H9 (cell line): Measurements from ENCODE around the gene IZUMO2. TPM values are rescaled to one million over a fixed set of nuclear protein-coding genes. Genes with fewer than 3 reads are reported as not detected.

Source experiments
- DNase-seq: peaks from one replicate; pipeline ENCODE4 v3.0.0-alpha.2; 2017
- H2AFZ ChIP-seq: one replicate; pipeline ENCODE4 v1.6.1; 2013; ENCODE audit warnings: mild to moderate bottlenecking, low read length, control low read depth, moderate library complexity
- H2AK5ac ChIP-seq: 2 replicates; pipeline ENCODE4 v1.6.1; 2013; ENCODE audit warnings: low read length, control low read depth, mixed read lengths; ENCODE audit not compliant: insufficient read length
- H2BK120ac ChIP-seq: one replicate; pipeline ENCODE4 v1.6.1; 2013; ENCODE audit warnings: low read depth, mild to moderate bottlenecking, low read length, control low read depth, inconsistent platforms; ENCODE audit not compliant: poor library complexity, severe bottlenecking
- H2BK12ac ChIP-seq: 2 replicates; pipeline ENCODE4 v1.6.1; 2013; ENCODE audit warnings: low read length, control low read depth, mixed read lengths, low read depth; ENCODE audit not compliant: insufficient read length
- H2BK15ac ChIP-seq: 2 replicates; pipeline ENCODE4 v1.6.1; 2013; ENCODE audit warnings: low read depth, low read length, control low read depth
- H2BK20ac ChIP-seq: one replicate; pipeline ENCODE4 v1.6.1; 2013; ENCODE audit warnings: low read depth, mild to moderate bottlenecking, low read length, control low read depth, inconsistent platforms; ENCODE audit not compliant: poor library complexity, severe bottlenecking
- H2BK5ac ChIP-seq: 2 replicates; pipeline ENCODE4 v1.6.1; 2013; ENCODE audit warnings: low read length, control low read depth, mixed read lengths; ENCODE audit not compliant: insufficient read length
- H3K14ac ChIP-seq: 2 replicates; pipeline ENCODE4 v1.6.1; 2013; ENCODE audit warnings: low read length, control low read depth; ENCODE audit not compliant: insufficient read depth
- H3K18ac ChIP-seq: 2 replicates; pipeline ENCODE4 v1.6.1; 2013; ENCODE audit warnings: low read depth, mild to moderate bottlenecking, mixed read lengths, low read length, control low read depth; ENCODE audit not compliant: insufficient read length
- H3K23ac ChIP-seq: 2 replicates; pipeline ENCODE4 v1.6.1; 2013; ENCODE audit warnings: low read length, control low read depth, mixed read lengths, low read depth; ENCODE audit not compliant: insufficient read length
- H3K23me2 ChIP-seq: 2 replicates; pipeline ENCODE4 v1.6.1; 2013; ENCODE audit warnings: low read depth, mild to moderate bottlenecking, mixed read lengths, low read length, control low read depth; ENCODE audit not compliant: insufficient read length, poor library complexity, severe bottlenecking
- H3K27ac ChIP-seq: 2 replicates; pipeline ENCODE4 v1.5.1; 2013; ENCODE audit warnings: low read length, control low read depth, mixed read lengths, low read depth; ENCODE audit not compliant: insufficient read length
- H3K27me3 ChIP-seq: 2 replicates; pipeline ENCODE4 v1.6.1; 2013; ENCODE audit warnings: low read length, control low read depth, inconsistent platforms; ENCODE audit not compliant: insufficient read depth
- H3K4ac ChIP-seq: 2 replicates; pipeline ENCODE4 v1.6.1; 2013; ENCODE audit warnings: low read depth, mild to moderate bottlenecking, control low read depth, inconsistent platforms, low read length, moderate library complexity
- H3K4me1 ChIP-seq: 2 replicates; pipeline ENCODE4 v1.6.1; 2013; ENCODE audit warnings: low read length, control low read depth, inconsistent platforms; ENCODE audit not compliant: insufficient read depth
- H3K4me2 ChIP-seq: 2 replicates; pipeline ENCODE4 v1.6.1; 2013; ENCODE audit warnings: low read length, control low read depth, mixed read lengths; ENCODE audit not compliant: insufficient read length, insufficient read depth
- H3K56ac ChIP-seq: 2 replicates; pipeline ENCODE4 v1.6.1; 2013; ENCODE audit warnings: low read depth, mild to moderate bottlenecking, mixed read lengths, low read length, control low read depth; ENCODE audit not compliant: insufficient read length
- H3K79me1 ChIP-seq: 2 replicates; pipeline ENCODE4 v1.6.1; 2013; ENCODE audit warnings: low read depth, mild to moderate bottlenecking, moderate library complexity, low read length, control low read depth, inconsistent platforms; ENCODE audit not compliant: insufficient read depth, poor library complexity, severe bottlenecking
- H3K79me2 ChIP-seq: 2 replicates; pipeline ENCODE4 v1.6.1; 2013; ENCODE audit warnings: low read length, control low read depth, inconsistent platforms; ENCODE audit not compliant: insufficient read depth
- H3K9ac ChIP-seq: 2 replicates; pipeline ENCODE4 v1.6.1; 2013; ENCODE audit warnings: low read length, control low read depth, mixed read lengths; ENCODE audit not compliant: insufficient read length; ENCODE audit errors: extremely low read depth
- H3K9me3 ChIP-seq: one replicate; pipeline ENCODE4 v1.6.1; 2013; ENCODE audit warnings: low read depth, low read length, inconsistent platforms; ENCODE audit not compliant: control insufficient read depth
- H3T11ph ChIP-seq: one replicate; pipeline ENCODE4 v1.6.1; 2013; ENCODE audit warnings: mild to moderate bottlenecking, low read length, control low read depth, inconsistent platforms
- H4K20me1 ChIP-seq: one replicate; pipeline ENCODE4 v1.6.1; 2013; ENCODE audit not compliant: control insufficient read depth, insufficient read length, insufficient read depth
- H4K5ac ChIP-seq: 2 replicates; pipeline ENCODE4 v1.6.1; 2013; ENCODE audit warnings: low read depth, mild to moderate bottlenecking, mixed read lengths, low read length, control low read depth; ENCODE audit not compliant: insufficient read length
- H4K8ac ChIP-seq: replicated peaks from 2 replicates; pipeline ENCODE4 v1.6.1; 2013; ENCODE audit warnings: low read length, control low read depth, mixed read lengths, low read depth; ENCODE audit not compliant: insufficient read length
- H4K91ac ChIP-seq: 2 replicates; pipeline ENCODE4 v1.6.1; 2013; ENCODE audit warnings: low read depth, mild to moderate bottlenecking, moderate library complexity, mixed read lengths, low read length, control low read depth; ENCODE audit not compliant: insufficient read length
- H3K27ac Mint-ChIP-seq, 3 experiments: 2 replicates in 2 of 3; 3 replicates in 1 of 3; pipeline ENCODE4 v1.8.0; 2020 to 2021; ENCODE audit warnings: mixed read lengths in 3 of 3, mild to moderate bottlenecking in 1 of 3, moderate library complexity in 1 of 3
- H3K27me3 Mint-ChIP-seq: 2 replicates; pipeline ENCODE4 v1.8.0; 2021; ENCODE audit warnings: low read depth, mild to moderate bottlenecking, moderate library complexity, mixed read lengths
- H3K36me3 Mint-ChIP-seq, 3 experiments: 2 replicates in 2 of 3; 3 replicates in 1 of 3; pipeline ENCODE4 v1.8.0; 2020 to 2021; ENCODE audit warnings: low read depth in 3 of 3, mixed read lengths in 3 of 3; ENCODE audit not compliant: insufficient read depth in 1 of 3
- H3K4me1 Mint-ChIP-seq, 2 experiments: 2 replicates each; pipeline ENCODE4 v1.8.0; 2020; ENCODE audit warnings: mixed read lengths in 2 of 2
- H3K4me3 Mint-ChIP-seq, 2 experiments: 2 replicates in 1 of 2; 3 replicates in 1 of 2; pipeline ENCODE4 v1.8.0; 2020 to 2021; ENCODE audit warnings: mild to moderate bottlenecking in 2 of 2, mixed read lengths in 2 of 2, moderate library complexity in 1 of 2
- H3K9me3 Mint-ChIP-seq, 2 experiments: 2 replicates in 1 of 2; 3 replicates in 1 of 2; pipeline ENCODE4 v1.8.0; 2020; ENCODE audit warnings: mild to moderate bottlenecking in 2 of 2, mixed read lengths in 2 of 2, moderate library complexity in 1 of 2
- WGBS: extraction: QIAGEN DNeasy Blood & Tissue Kit; methylation state at CpG from one replicate; pipeline ENCODE4 v1.1.7; 2013; ENCODE audit warnings: missing lambda C conversion rate, low lambda C conversion rate, mixed read lengths; ENCODE audit not compliant: insufficient read length; ENCODE audit errors: extremely low coverage; 5-methylcytosine and 5-hydroxymethylcytosine counted together
- total RNA-seq: library from RNA; stranded (reverse); gene quantifications from 2 replicates; pipeline ENCODE4 v1.2.1, GENCODE V29; 2021
- TF ChIP-seq, protein P1 (sequence below): fragments of 200-600 bp; sonication (generic); conservative IDR thresholded peaks from 3 replicates; pipeline ENCODE4 v1.8.0; 2021; ENCODE audit warnings: antibody characterized with exemption, mild to moderate bottlenecking

The IZUMO2 gene
- total RNA-seq, 1 experiment from 2014 or later = not detected

DNA sequence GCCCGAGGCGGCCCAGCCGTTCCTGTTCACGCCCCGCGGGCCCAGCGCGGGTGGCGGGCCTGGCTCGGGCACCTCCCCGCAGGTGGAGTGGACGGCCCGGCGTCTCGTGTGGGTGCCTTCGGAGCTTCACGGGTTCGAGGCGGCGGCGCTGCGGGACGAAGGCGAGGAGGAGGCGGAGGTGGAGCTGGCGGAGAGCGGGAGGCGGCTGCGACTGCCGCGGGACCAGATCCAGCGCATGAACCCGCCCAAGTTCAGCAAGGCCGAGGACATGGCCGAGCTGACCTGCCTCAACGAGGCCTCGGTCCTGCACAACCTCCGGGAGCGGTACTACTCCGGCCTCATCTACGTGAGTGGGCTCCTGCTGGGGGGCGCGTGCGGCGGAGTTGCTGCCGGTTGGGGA lies 47.3 kb upstream of the IZUMO2 start:
- H3K4me1 ChIP-seq = no peaks in the 10 kb centered on the region; the same call in 1 of the 2 replicates
- H3K79me2 ChIP-seq = no peaks in the 10 kb centered on the region
- H3K4ac ChIP-seq = no peak overlapping the region
- H4K20me1 ChIP-seq = no peaks in the 10 kb centered on the region
- H3K9me3 Mint-ChIP-seq = peaks cover 0 to 3% of the 10 kb centered on the region in 2 experiments; a peak in 2 of 5 replicates
- H3K9me3 ChIP-seq = no peaks in the 10 kb centered on the region
- H3K9ac ChIP-seq = no peak overlapping the region
- no peak overlapping the region for H2BK120ac ChIP-seq
- H3K27me3 Mint-ChIP-seq = peaks cover 6% of the 10 kb centered on the region; the same call in 1 of the 2 replicates
- H3K79me1 ChIP-seq = no peaks in the 10 kb centered on the region
- peaks cover 6 to 13% of the 10 kb centered on the region in 2 experiments; a peak in 3 of 4 replicates for H3K4me1 Mint-ChIP-seq
- no peak overlapping the region for H2AFZ ChIP-seq
- peaks cover 4% of the 10 kb centered on the region for H3K23me2 ChIP-seq
- H3K23ac ChIP-seq = no peak overlapping the region
- H2BK20ac ChIP-seq = no peak overlapping the region
- H3K4me3 Mint-ChIP-seq = no peak overlapping the region
- H3K14ac ChIP-seq = no peak overlapping the region
- H3K27ac Mint-ChIP-seq = no peak overlapping the region
- no peaks in the 10 kb centered on the region for H3K27me3 ChIP-seq
- no peak overlapping the region for H3K27ac ChIP-seq
- no peak overlapping the region for H4K8ac ChIP-seq
- H3K36me3 Mint-ChIP-seq = peaks cover 16 to 33% (median 31%) of the 10 kb centered on the region in 3 experiments
- H4K5ac ChIP-seq = no peak overlapping the region
- TF ChIP-seq, protein P1, sequence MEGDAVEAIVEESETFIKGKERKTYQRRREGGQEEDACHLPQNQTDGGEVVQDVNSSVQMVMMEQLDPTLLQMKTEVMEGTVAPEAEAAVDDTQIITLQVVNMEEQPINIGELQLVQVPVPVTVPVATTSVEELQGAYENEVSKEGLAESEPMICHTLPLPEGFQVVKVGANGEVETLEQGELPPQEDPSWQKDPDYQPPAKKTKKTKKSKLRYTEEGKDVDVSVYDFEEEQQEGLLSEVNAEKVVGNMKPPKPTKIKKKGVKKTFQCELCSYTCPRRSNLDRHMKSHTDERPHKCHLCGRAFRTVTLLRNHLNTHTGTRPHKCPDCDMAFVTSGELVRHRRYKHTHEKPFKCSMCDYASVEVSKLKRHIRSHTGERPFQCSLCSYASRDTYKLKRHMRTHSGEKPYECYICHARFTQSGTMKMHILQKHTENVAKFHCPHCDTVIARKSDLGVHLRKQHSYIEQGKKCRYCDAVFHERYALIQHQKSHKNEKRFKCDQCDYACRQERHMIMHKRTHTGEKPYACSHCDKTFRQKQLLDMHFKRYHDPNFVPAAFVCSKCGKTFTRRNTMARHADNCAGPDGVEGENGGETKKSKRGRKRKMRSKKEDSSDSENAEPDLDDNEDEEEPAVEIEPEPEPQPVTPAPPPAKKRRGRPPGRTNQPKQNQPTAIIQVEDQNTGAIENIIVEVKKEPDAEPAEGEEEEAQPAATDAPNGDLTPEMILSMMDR = no peak
- H3K18ac ChIP-seq = no peak overlapping the region
- WGBS = no CpG with 5 or more reads among the region's 46 CpGs
- H2BK15ac ChIP-seq = no peak overlapping the region
- no peak overlapping the region for H2BK5ac ChIP-seq
- no peak overlapping the region for H4K91ac ChIP-seq
- DNase-seq = no peak
- H2AK5ac ChIP-seq = no peak overlapping the region
- no peak overlapping the region for H3K4me2 ChIP-seq
- H3K56ac ChIP-seq = no peak overlapping the region
- H2BK12ac ChIP-seq = no peak overlapping the region
- H3T11ph ChIP-seq = no peak overlapping the region
